Natural killer cell (primary cell): ENCODE data around the gene NDUFS5. TPM values are rescaled to one million over a fixed set of nuclear protein-coding genes. Genes with fewer than 3 reads are reported as not detected.

Source experiments
- ATAC-seq, 3 donors: fragments of 150-1000 bp in 2 of 3; fragments of 200-7000 bp in 1 of 3; cut with Tn5 transposase; 1 replicate in 1 of 3; 2 replicates in 2 of 3; pipeline ENCODE4 v1.10.0; 2021; ENCODE audit warnings: mild to moderate bottlenecking in 2 of 3, moderate library complexity in 2 of 3
- DNase-seq, 2 donors: peaks; one replicate each; pipeline versions ENCODE4 v3.0.0 to v3.0.0-alpha.2; 2013 to 2021; ENCODE audit warnings: mixed read lengths in 1 of 2
- H3K27ac ChIP-seq: one replicate; pipeline ENCODE4 v1.5.1; 2013; ENCODE audit warnings: mild to moderate bottlenecking, low read length
- H3K27me3 ChIP-seq: one replicate; pipeline ENCODE4 v1.6.1; 2013; ENCODE audit warnings: low read length; ENCODE audit not compliant: control insufficient read depth, insufficient read depth
- H3K36me3 ChIP-seq: one replicate; pipeline ENCODE4 v1.6.1; 2013; ENCODE audit warnings: low read length; ENCODE audit not compliant: control insufficient read depth, insufficient read depth
- H3K4me1 ChIP-seq: one replicate; pipeline ENCODE4 v1.6.1; 2013; ENCODE audit warnings: low read length; ENCODE audit not compliant: control insufficient read depth, insufficient read depth
- H3K4me3 ChIP-seq: one replicate; pipeline ENCODE4 v1.5.1; 2013; ENCODE audit warnings: low read length
- H3K9me3 ChIP-seq: one replicate; pipeline ENCODE4 v1.6.1; 2013; ENCODE audit warnings: low read length; ENCODE audit not compliant: control insufficient read depth, insufficient read depth
- H3K27ac Mint-ChIP-seq, 2 donors: one replicate each; pipeline ENCODE4 v1.8.0; 2022; ENCODE audit warnings: mild to moderate bottlenecking in 2 of 2, mixed read lengths in 2 of 2, moderate library complexity in 1 of 2
- H3K27me3 Mint-ChIP-seq, 2 donors: one replicate each; pipeline ENCODE4 v1.8.0; 2022; ENCODE audit warnings: low read depth in 2 of 2, mixed read lengths in 2 of 2
- H3K36me3 Mint-ChIP-seq: one replicate; pipeline ENCODE4 v1.8.0; 2022; ENCODE audit warnings: mixed read lengths
- H3K4me1 Mint-ChIP-seq, 2 donors: one replicate each; pipeline ENCODE4 v1.8.0; 2022; ENCODE audit warnings: mixed read lengths in 2 of 2
- H3K4me3 Mint-ChIP-seq: one replicate; pipeline ENCODE4 v1.8.0; 2022; ENCODE audit warnings: mild to moderate bottlenecking, moderate library complexity, mixed read lengths
- H3K9me3 Mint-ChIP-seq, 2 donors: one replicate each; pipeline ENCODE4 v1.8.0; 2022; ENCODE audit warnings: mixed read lengths in 2 of 2
- WGBS: methylation state at CpG from one replicate; pipeline ENCODE4 v1.1.7; 2013; ENCODE audit warnings: missing lambda C conversion rate; ENCODE audit not compliant: insufficient coverage; 5-methylcytosine and 5-hydroxymethylcytosine counted together
- intact Hi-C: fragments of 100-400 bp; cut with micrococcal nuclease; formaldehyde crosslinking; loops from one replicate; pipeline ENCODE4 v1.14.2; 2022
- total RNA-seq, 4 donors: library from RNA; stranded (reverse); fragments of 120-200 nt in 1 of 4; gene quantifications; one replicate each; pipeline versions ENCODE4 v1.2.3 to v1.2.4, GENCODE V29; 2013 to 2022
- TF ChIP-seq, protein P1 (sequence below): fragments of 200-600 bp; IDR thresholded peaks from one replicate; pipeline ENCODE4 v1.8.0; 2022; ENCODE audit warnings: antibody characterized with exemption

The NDUFS5 gene
- total RNA-seq, 3 donors from 2014 or later (not counting 1 experiment from before 2014, with no cell fraction given) = 63.6 to 72.9 (median 71.1) TPM

DNA sequence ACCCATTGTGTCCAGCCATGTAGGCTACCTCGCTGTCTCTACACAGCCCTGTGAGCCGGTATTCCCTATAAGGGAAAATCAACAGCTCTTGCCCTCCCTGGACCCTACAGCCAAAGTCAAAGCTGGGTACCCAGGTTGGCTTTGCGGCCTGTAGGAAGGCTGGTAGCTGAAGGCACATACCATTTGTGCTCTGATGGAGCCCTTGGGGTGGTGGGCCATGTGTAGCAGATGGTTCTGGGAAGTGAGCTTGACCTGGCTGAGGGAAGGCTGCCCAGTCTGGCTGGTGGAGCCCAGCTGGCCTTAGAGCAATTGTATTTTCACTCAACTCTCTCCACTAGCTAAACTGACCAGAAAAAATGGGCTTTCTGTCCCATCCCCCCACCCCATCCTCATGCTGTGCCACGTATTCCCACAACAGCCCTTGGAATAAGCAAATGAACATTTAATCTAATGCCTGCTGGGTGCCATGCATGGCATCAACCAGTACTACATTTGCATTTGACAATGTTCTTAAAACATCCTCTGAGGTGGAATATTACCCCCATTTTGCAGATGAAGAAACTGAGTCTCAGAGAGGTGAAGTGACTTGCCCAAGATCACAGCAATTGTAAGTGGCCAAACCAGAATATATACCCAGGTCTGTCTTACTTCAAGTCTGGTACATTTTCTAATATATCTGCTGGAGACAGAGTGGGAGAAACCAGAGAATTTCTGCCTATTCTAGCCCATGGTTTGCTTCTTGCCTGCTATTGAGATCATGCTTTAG, 56.8 kb downstream of the NDUFS5 start:
- H3K9me3 ChIP-seq = no peaks in the 10 kb centered on the region
- no peak overlapping the region for H3K27ac Mint-ChIP-seq
- no peak overlapping the region for H3K27ac ChIP-seq
- intact Hi-C loops = no loop called here
- no peaks in the 10 kb centered on the region for H3K9me3 Mint-ChIP-seq
- H3K27me3 Mint-ChIP-seq = peaks cover 47 to 49% of the 10 kb centered on the region in 2 donors
- DNase-seq (no peak), ATAC-seq (no peak)
- no peak overlapping the region for H3K4me3 ChIP-seq
- WGBS = 96% methylated on average over 4 of the region's 4 CpGs
- peaks cover 0 to 10% of the 10 kb centered on the region in 2 donors for H3K4me1 Mint-ChIP-seq
- H3K4me1 ChIP-seq = peaks cover 5% of the 10 kb centered on the region
- H3K36me3 ChIP-seq = no peaks in the 10 kb centered on the region
- no peaks in the 10 kb centered on the region for H3K36me3 Mint-ChIP-seq
- H3K27me3 ChIP-seq = peaks cover 18% of the 10 kb centered on the region
- H3K4me3 Mint-ChIP-seq = peak overlapping the region; percentile 79
- TF ChIP-seq, protein P1, sequence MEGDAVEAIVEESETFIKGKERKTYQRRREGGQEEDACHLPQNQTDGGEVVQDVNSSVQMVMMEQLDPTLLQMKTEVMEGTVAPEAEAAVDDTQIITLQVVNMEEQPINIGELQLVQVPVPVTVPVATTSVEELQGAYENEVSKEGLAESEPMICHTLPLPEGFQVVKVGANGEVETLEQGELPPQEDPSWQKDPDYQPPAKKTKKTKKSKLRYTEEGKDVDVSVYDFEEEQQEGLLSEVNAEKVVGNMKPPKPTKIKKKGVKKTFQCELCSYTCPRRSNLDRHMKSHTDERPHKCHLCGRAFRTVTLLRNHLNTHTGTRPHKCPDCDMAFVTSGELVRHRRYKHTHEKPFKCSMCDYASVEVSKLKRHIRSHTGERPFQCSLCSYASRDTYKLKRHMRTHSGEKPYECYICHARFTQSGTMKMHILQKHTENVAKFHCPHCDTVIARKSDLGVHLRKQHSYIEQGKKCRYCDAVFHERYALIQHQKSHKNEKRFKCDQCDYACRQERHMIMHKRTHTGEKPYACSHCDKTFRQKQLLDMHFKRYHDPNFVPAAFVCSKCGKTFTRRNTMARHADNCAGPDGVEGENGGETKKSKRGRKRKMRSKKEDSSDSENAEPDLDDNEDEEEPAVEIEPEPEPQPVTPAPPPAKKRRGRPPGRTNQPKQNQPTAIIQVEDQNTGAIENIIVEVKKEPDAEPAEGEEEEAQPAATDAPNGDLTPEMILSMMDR = no peak

GRCh38 chr1:39084191-39084590, 58.0 kb downstream of the NDUFS5 start:
- 94% methylated on average over 17 of the region's 17 CpGs for WGBS

More at GRCh38 chr1:39084191-39084590, 58.0 kb downstream of the NDUFS5 start:
- H3K27me3 ChIP-seq = peaks cover 18% of the 10 kb centered on the region
- peaks cover 5% of the 10 kb centered on the region for H3K4me1 ChIP-seq
- no peak overlapping the region for H3K4me3 ChIP-seq
- no peak for ATAC-seq
- Mint-ChIP-seq H3K4me1 (peaks cover 0 to 10% of the 10 kb centered on the region in 2 donors), H3K36me3 (no peaks in the 10 kb centered on the region), H3K27ac (no peak overlapping the region), H3K9me3 (no peaks in the 10 kb centered on the region), H3K27me3 (peaks cover 45 to 47% of the 10 kb centered on the region in 2 donors), H3K4me3 (no peak overlapping the region)
- no peaks in the 10 kb centered on the region for H3K36me3 ChIP-seq
- no peaks in the 10 kb centered on the region for H3K9me3 ChIP-seq
- H3K27ac ChIP-seq = no peak overlapping the region
- intact Hi-C loops = no loop called here
- DNase-seq = no peak
- TF ChIP-seq, protein P1 = no peak

Other genes with a start within 250 kb of the NDUFS5 start
- gene RRAGC, start 166.6 kb upstream of the NDUFS5 start, total RNA-seq = 10 to 100 TPM; 15.9 to 24.9 (median 22.0) TPM
- 10 to 100 TPM in 1 of 3 donors, 1 to 10 TPM in 2; 5.7 to 11.4 (median 8.9) TPM for gene MYCBP, start 153.0 kb upstream of the NDUFS5 start, total RNA-seq
- not detected for gene GJA9, start 144.8 kb upstream of the NDUFS5 start, total RNA-seq
- not detected for gene RHBDL2, start 84.5 kb upstream of the NDUFS5 start, total RNA-seq
- gene AKIRIN1, start 35.1 kb upstream of the NDUFS5 start, total RNA-seq = 10 to 100 TPM; 70.4 to 80.7 (median 73.2) TPM
- gene MACF1, start 178.3 kb downstream of the NDUFS5 start, total RNA-seq = 100 to 1,000 TPM; 752 to 811 (median 752) TPM